Esophagus squamous epithelium (tissue), 5 donors: Measurements from ENCODE around the gene ASAP2. TPM values are rescaled to one million over a fixed set of nuclear protein-coding genes. Genes with fewer than 3 reads are reported as not detected.
A peak's percentile ranks its signal among the peaks of the same experiment; 100 is the strongest.

Experiments
- DNase-seq: peaks from one replicate; lab custom pipeline; 2025; lab: John Stamatoyannopoulos, UW
- H3K27ac ChIP-seq, 4 donors: fragments of 200-600 bp; sonication (generic); one replicate each; pipeline ENCODE4 v1.5.1; 2016 to 2019; ENCODE audit warnings: mild to moderate bottlenecking in 1 of 4
- H3K27me3 ChIP-seq, 4 donors: fragments of 200-600 bp; sonication (generic); 1 replicate in 3 of 4; 2 replicates in 1 of 4; pipeline versions ENCODE4 v1.5.1 to v1.6.0; 2017 to 2021; ENCODE audit warnings: antibody characterized with exemption in 1 of 4
- H3K36me3 ChIP-seq, 3 donors: fragments of 200-600 bp; sonication (generic); one replicate each; pipeline ENCODE4 v1.5.1; 2016 to 2019
- H3K4me1 ChIP-seq, 3 donors: fragments of 200-600 bp; sonication (generic); one replicate each; pipeline ENCODE4 v1.5.1; 2017 to 2019
- H3K4me3 ChIP-seq, 4 donors: fragments of 200-600 bp; sonication (generic); 1 replicate in 3 of 4; 2 replicates in 1 of 4; pipeline ENCODE4 v1.5.1; 2016 to 2019; ENCODE audit warnings: mild to moderate bottlenecking in 2 of 4, moderate library complexity in 1 of 4
- H3K9me3 ChIP-seq, 3 donors: fragments of 200-600 bp; sonication (generic); one replicate each; pipeline ENCODE4 v1.5.1; 2016 to 2019
- CTCF ChIP-seq, 6 experiments: fragments of 450-650 bp in 4 of 6; fragments of 200-600 bp in 2 of 6; sonication (generic) in 2 of 6; IDR thresholded peaks; one replicate each; pipeline ENCODE4 v1.5.1; 2016 to 2019; ENCODE audit warnings: antibody characterized with exemption in 6 of 6, mild to moderate bottlenecking in 4 of 6, moderate library complexity in 4 of 6
- POLR2A ChIP-seq, 4 donors: fragments of 450-650 bp; IDR thresholded peaks; one replicate each; pipeline ENCODE4 v1.6.1; 2017; ENCODE audit warnings: antibody characterized with exemption in 4 of 4, mild to moderate bottlenecking in 4 of 4, moderate library complexity in 3 of 4
- WGBS, 2 donors: methylation state at CpG; one replicate each; pipeline ENCODE4 v1.1.5; 2018; 5-methylcytosine and 5-hydroxymethylcytosine counted together
- intact Hi-C: fragments of 100-400 bp; cut with DNase I; formaldehyde crosslinking; loops from one replicate; pipeline ENCODE4 v1.15.0; 2022
- total RNA-seq, 4 donors: library from RNA; depleted of rRNA; stranded (reverse); fragments of >200 nt; gene quantifications; one replicate each; pipeline ENCODE4 v1.1.0, GENCODE V29; 2016
- donor health status: DM: yes; HTN: yes; CAD: no.

The ASAP2 gene
- total RNA-seq, 4 donors from 2014 or later = 3.3 to 15.3 (median 6.9) TPM

- no peak overlapping the region for H3K27ac ChIP-seq
- TF ChIP-seq CTCF (IDR thresholded peaks at IDR 0.05) (no peak), POLR2A (IDR thresholded peaks at IDR 0.05) (no peak)
- H3K4me1 ChIP-seq = no peaks in the 10 kb centered on the region
- no peaks in the 10 kb centered on the region for H3K9me3 ChIP-seq
- H3K27me3 ChIP-seq = no peaks in the 10 kb centered on the region
- H3K36me3 ChIP-seq = peaks cover 0 to 99% (median 0%) of the 10 kb centered on the region in 3 donors
- WGBS, 2 donors = 71 to 79% methylated on average over 2 of the region's 2 CpGs
- no peak overlapping the region for H3K4me3 ChIP-seq
- intact Hi-C loops = no loop called here
- DNase-seq = no peak
These were observed 227.9 kb downstream of the ASAP2 start for GRCh38 chr2:9434489-9434888.

GRCh38 chr2:9439536-9439935 is 232.9 kb downstream of the ASAP2 start:
- Histone ChIP-seq H3K36me3 (peaks cover 0 to 99% (median 24%) of the 10 kb centered on the region in 3 donors), H3K4me3 (no peak overlapping the region), H3K9me3 (no peaks in the 10 kb centered on the region), H3K27ac (peak overlapping the region in 1 of 4 donors; percentile 22), H3K4me1 (no peaks in the 10 kb centered on the region), H3K27me3 (no peaks in the 10 kb centered on the region)
- TF ChIP-seq CTCF (IDR thresholded peaks at IDR 0.05) (no peak), POLR2A (IDR thresholded peaks at IDR 0.05) (no peak)
- WGBS, 2 donors = 95 to 100% methylated on average over 1 of the region's 1 CpG
- intact Hi-C loops = no loop called here
- no peak for DNase-seq

- WGBS, 2 donors = 70 to 93% methylated on average over 1 of the region's 1 CpG
- Histone ChIP-seq H3K27me3 (no peaks in the 10 kb centered on the region), H3K36me3 (peaks cover 0 to 99% (median 24%) of the 10 kb centered on the region in 3 donors), H3K9me3 (no peaks in the 10 kb centered on the region), H3K27ac (peak overlapping the region in 1 of 4 donors; percentile 22), H3K4me1 (no peaks in the 10 kb centered on the region), H3K4me3 (no peak overlapping the region)
- intact Hi-C loops = no loop called here
- DNase-seq = no peak
- TF ChIP-seq CTCF (IDR thresholded peaks at IDR 0.05) = no peak
- no peak for TF ChIP-seq POLR2A (IDR thresholded peaks at IDR 0.05)
These were observed 233.6 kb downstream of the ASAP2 start for GRCh38 chr2:9440058-9440727.

- intact Hi-C loops = no loop called here
- WGBS, 2 donors = 48 to 58% methylated on average over 3 of the region's 3 CpGs
These were observed 234.9 kb downstream of the ASAP2 start for GRCh38 chr2:9441556-9441955.

More at GRCh38 chr2:9441556-9441955, 234.9 kb downstream of the ASAP2 start:
- Histone ChIP-seq H3K36me3 (peaks cover 0 to 99% (median 31%) of the 10 kb centered on the region in 3 donors), H3K27ac (no peak overlapping the region), H3K4me3 (no peak overlapping the region), H3K27me3 (no peaks in the 10 kb centered on the region), H3K9me3 (no peaks in the 10 kb centered on the region), H3K4me1 (no peaks in the 10 kb centered on the region)
- no peak for TF ChIP-seq CTCF (IDR thresholded peaks at IDR 0.05)
- DNase-seq = no peak
